SW480 (cell line): ENCODE results near the gene B3GALT6.
"Not testable (repeated sequence)": the region's sequence is repeated elsewhere in the genome, so short reads cannot be mapped to it uniquely, and the experiment has no call there.

ENCODE experiments used
- DNase-seq: peaks from one replicate; pipeline ENCODE4 v3.0.0-alpha.2; 2016; ENCODE audit warnings: low spot score

Gene B3GALT6

DNA sequence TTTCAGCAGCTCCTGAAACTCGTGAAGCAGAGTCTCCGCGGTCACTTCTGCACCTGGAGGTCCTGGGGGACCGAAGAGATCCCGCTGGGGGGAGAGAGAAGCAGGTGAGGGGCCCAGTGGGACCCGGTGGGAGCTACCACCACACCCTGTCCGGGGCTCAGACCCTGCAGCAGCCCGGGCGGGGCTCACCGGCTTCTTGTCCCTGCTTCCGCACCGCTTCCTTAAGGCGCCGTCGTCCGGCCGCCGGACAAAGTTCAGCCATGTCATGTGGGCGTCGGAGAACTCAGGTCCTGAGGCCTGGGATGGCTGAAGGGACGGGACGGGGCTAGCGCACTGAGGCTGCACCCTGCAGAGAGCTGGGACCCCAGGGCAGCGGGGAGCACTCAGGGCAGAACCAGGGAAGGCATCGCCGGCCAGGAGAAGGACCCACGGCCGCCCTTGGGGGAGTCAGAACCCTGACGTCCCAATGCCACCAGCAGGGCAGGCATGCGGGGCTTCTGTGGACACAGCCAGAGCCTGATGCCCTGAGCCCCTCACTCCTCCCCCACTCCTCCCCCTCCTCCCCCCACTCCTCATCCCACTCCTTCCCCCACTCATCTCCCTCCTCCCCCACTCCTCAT is 12.3 kb downstream of the B3GALT6 start:
- no peak for DNase-seq

DNA sequence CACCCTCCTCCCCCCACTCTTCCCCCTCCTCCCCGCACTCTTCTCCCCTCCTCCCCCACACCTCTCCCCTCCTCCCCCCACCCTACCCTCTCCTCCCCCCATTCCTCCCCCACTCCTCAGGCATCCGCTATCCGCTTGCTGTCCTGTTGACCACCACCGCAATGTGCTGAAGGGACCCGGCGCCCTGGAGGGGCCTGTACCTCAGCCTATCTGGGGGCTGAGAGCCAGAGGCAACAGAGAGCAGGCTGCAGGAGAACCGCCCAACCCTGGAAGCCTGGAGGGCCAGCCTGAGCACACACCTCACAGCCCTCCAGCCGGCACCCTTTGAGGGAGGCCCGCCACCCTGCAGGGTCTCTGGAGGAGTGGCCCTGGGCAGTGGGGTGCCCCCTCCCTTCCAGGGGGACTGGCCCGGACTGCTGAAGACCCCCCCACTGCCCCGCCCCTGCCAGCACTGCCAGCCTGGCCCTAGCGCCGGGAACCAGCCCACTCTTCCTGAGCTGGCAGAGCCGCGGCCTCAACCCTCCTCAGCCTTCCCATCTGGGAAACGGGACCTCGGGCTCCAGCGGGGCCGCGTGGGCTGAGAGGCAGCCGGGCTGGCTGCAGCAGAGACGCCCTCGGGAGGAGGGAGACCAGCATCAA is 13.3 kb downstream of the B3GALT6 start:
- DNase-seq: no peak

- no peak for DNase-seq
Observed at GRCh38 chr1:1245817-1246576, 14.0 kb downstream of the B3GALT6 start.

DNA sequence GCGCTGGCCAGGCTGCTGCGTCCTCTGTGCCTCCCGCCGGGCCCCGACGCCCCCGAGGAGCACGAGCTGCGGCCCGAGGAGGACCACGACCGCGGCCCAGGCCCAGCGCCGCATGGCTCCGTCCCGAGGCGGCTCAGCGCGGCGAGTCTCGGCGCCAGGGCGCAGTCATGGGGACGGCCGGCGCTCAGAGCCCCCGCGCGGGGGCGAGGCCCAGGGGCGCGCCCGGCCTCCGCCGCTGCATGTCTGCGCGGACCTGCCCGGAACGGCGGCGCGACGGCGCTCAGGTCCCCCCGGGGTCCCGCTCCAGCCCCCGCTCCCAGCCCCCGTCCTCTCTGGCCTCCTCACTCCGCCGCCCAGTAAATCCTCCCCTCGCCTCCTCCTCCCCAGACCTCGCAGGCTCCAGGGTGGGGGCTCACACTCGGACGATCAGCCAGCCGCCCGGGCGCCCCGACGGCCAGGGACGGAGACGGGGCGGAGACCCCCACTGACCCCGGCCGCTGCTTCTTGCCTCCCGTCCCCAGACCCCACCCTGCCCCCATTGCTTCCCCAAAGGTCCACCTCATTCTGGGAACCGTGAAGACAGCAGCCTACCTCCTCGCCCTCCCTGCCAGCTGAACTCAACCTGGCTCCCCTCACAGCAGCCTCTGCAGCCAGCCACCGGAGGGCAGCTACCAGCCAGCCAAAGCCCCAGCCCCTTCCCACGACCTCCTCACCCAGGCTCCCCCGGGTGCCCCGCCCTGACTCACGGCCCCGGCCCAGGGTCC is 14.7 kb downstream of the B3GALT6 start, which contains the start of gene C1QTNF12:
Gene C1QTNF12 (minus strand): TSS at position 146 of the 764 bp plus-strand sequence. CDS start 32 bp downstream, at position 114.
- no peak for DNase-seq

GRCh38 chr1:1247341-1247913 is 15.4 kb downstream of the B3GALT6 start:
- no peak for DNase-seq

GRCh38 chr1:1248009-1248913 is 16.2 kb downstream of the B3GALT6 start:
- DNase-seq: not testable (repeated sequence)

- DNase-seq: peak; percentile 71
Observed at GRCh38 chr1:1250786-1251284, 18.8 kb downstream of the B3GALT6 start.

- no peak for DNase-seq
Observed at GRCh38 chr1:1253314-1253713, 21.3 kb downstream of the B3GALT6 start.

- DNase-seq: no peak
Observed at GRCh38 chr1:1253972-1254666, 22.1 kb downstream of the B3GALT6 start.

- peak; percentile 51 for DNase-seq
Observed at GRCh38 chr1:1254667-1254998, 22.6 kb downstream of the B3GALT6 start.

DNA sequence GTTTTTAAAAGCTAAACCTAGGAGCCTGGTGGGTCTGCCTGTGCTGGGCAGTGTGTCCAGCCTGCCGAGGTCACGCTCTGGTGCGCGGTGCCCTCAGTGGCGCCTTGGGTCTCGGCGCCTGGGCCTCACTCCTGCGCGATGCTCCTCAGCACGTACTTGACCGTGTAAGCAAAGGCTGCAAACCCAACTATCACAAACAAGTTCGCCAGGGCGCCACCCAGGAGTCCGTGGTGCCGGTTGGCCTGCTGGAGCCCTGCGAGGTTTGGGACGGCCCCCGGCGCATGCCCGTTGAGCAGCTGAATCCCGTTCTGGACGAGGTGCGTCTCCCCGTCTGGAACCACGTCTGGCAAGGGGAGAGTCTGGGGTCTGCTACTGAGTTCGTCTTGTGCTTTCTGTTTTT is 23.0 kb downstream of the B3GALT6 start:
- DNase-seq: no peak

- DNase-seq: no peak
Observed at GRCh38 chr1:1255611-1256010, 23.6 kb downstream of the B3GALT6 start.

DNA sequence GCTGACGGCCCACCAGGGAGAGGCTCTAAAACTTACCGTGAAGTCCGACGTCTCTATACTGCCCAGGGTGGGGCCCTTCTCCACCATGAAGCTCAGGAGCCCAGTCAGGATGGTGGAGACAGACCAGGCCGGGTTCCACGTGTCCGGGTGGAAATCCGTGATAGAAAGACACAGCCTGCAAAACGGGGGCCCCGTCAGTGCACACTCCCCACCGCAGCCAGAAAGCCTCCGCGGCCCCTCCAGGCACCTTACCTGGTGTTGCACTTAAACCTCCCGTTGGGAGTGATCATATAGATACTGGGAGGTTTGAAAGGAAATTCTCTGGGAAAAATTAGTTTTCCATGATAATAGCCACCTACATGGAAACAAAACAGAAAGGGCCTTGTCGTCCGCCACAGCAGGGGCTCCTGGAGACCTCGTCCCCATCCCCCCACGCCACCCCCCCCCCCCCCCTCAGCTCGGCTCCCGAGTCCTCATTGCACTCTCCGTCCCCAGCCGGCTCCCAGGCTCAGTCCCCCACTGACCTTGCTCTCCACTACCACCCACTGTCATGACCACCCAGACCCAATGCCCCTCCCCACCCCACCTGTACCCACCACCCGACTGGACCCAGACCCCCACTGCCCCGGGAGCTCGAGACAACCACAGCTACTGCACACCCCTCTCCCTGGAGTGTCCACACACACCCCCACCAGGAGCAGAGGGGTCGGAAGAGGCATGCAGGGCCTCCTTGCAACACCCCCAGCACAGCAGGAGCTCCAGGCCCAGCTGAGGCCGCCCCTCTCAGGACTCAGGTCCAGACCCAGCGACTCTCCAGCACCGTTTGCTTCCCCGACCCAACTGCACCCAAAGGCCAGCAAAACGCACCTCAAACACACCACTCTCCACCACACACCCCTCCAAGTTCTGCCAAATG is 25.2 kb downstream of the B3GALT6 start:
- no peak for DNase-seq

DNA sequence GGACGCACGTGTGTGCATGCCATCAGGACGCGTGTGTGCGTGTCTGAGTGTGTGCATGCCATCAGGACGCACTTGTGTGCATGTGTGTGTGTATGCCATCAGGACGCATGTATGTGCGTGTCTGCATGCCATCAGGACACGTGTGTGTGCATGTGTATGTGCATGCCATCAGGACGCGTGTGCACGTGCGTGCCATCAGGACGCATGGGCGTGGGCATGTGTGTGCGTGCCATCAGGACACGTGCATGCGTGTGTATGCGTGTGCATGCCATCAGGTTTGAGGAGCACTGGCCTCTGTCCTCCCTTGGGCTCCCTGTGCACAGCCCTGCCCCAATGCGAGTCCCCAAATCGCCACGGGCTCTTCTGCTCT is 27.1 kb downstream of the B3GALT6 start:
- DNase-seq: no peak

GRCh38 chr1:1259540-1259939 is 27.5 kb downstream of the B3GALT6 start:
- no peak for DNase-seq

- no peak for DNase-seq
Observed at GRCh38 chr1:1259951-1260600, 28.0 kb downstream of the B3GALT6 start.

GRCh38 chr1:1260843-1261560 is 29.0 kb downstream of the B3GALT6 start:
- no peak for DNase-seq

GRCh38 chr1:1262071-1262470 is 30.0 kb downstream of the B3GALT6 start:
- DNase-seq: no peak
